WTC11 (cell line): ENCODE results near the gene SLC12A8. TPM values are rescaled to one million over a fixed set of nuclear protein-coding genes. Genes with fewer than 3 reads are reported as not detected.

ENCODE experiments used
- ATAC-seq: fragments of 200-7000 bp; cut with Tn5 transposase; 2 replicates; pipeline ENCODE4 v1.10.0; 2021; ENCODE audit warnings: mild to moderate bottlenecking, moderate library complexity
- CTCF ChIA-PET: fragments of 300-600 bp; sonication (Branson Sonifier 250); formaldehyde crosslinking; loops from one replicate; lab custom pipeline; 2021; ENCODE audit warnings: antibody characterized with exemption; lab: Charles Lee
- POLR2A ChIA-PET: fragments of 350-600 bp; sonication (Branson Sonifier 250); formaldehyde crosslinking; loops from one replicate; lab custom pipeline; 2021; ENCODE audit warnings: antibody characterized with exemption; lab: Charles Lee
- DNase-seq: peaks from one replicate; pipeline ENCODE4 v3.0.0; 2021; ENCODE audit warnings: low spot score
- H3K27ac Mint-ChIP-seq: 2 replicates; pipeline ENCODE4 v1.8.0; 2021; ENCODE audit warnings: mixed read lengths
- H3K27me3 Mint-ChIP-seq: 2 replicates; pipeline ENCODE4 v1.8.0; 2021; ENCODE audit warnings: low read depth, mild to moderate bottlenecking, moderate library complexity, mixed read lengths
- H3K36me3 Mint-ChIP-seq: 2 replicates; pipeline ENCODE4 v1.8.0; 2021; ENCODE audit warnings: mixed read lengths
- H3K4me1 Mint-ChIP-seq: 2 replicates; pipeline ENCODE4 v1.8.0; 2022; ENCODE audit warnings: mixed read lengths
- H3K4me3 Mint-ChIP-seq: 2 replicates; pipeline ENCODE4 v1.8.0; 2021; ENCODE audit warnings: mild to moderate bottlenecking, moderate library complexity, mixed read lengths
- H3K9me3 Mint-ChIP-seq: 2 replicates; pipeline ENCODE4 v1.8.0; 2021; ENCODE audit warnings: mixed read lengths
- E2F4 ChIP-seq: sonication (generic); formaldehyde crosslinking; IDR thresholded peaks from 2 replicates; pipeline ENCODE4 v1.8.1; 2022; ENCODE audit warnings: low read depth, mild to moderate bottlenecking, moderate library complexity, missing genetic modification reagents, borderline replicate concordance
- EMX1 ChIP-seq: fragments of 250-450 bp; sonication (Bioruptor Pico); IDR thresholded peaks from 2 replicates; pipeline ENCODE4 v1.8.0; 2021; ENCODE audit warnings: mild to moderate bottlenecking
- ESRRA ChIP-seq: sonication (generic); formaldehyde crosslinking; IDR thresholded peaks from 2 replicates; pipeline ENCODE4 v1.8.1; 2022; ENCODE audit warnings: mild to moderate bottlenecking, missing genetic modification reagents, borderline replicate concordance
- GABPB1 ChIP-seq: sonication (generic); formaldehyde crosslinking; IDR thresholded peaks from 2 replicates; pipeline ENCODE4 v1.8.1; 2023; ENCODE audit warnings: mild to moderate bottlenecking, missing genetic modification reagents
- JUN ChIP-seq: sonication (generic); formaldehyde crosslinking; IDR thresholded peaks from 2 replicates; pipeline ENCODE4 v1.8.0; 2023; ENCODE audit warnings: mild to moderate bottlenecking, missing genetic modification reagents
- NFATC4 ChIP-seq: fragments of 250-450 bp; sonication (Bioruptor Pico); IDR thresholded peaks from 2 replicates; pipeline ENCODE4 v1.9.0; 2021; ENCODE audit warnings: mild to moderate bottlenecking
- NFYB ChIP-seq: sonication (generic); formaldehyde crosslinking; conservative IDR thresholded peaks from 2 replicates; pipeline ENCODE4 v1.8.0; 2022; ENCODE audit warnings: low read depth, missing genetic modification reagents
- OVOL2 ChIP-seq: fragments of 250-450 bp; sonication (Bioruptor Pico); IDR thresholded peaks from 2 replicates; pipeline ENCODE4 v1.9.0; 2021; ENCODE audit warnings: mild to moderate bottlenecking, borderline replicate concordance
- PRRX2 ChIP-seq: fragments of 250-450 bp; sonication (Bioruptor Pico); IDR thresholded peaks from 2 replicates; pipeline ENCODE4 v1.8.0; 2021; ENCODE audit warnings: mild to moderate bottlenecking
- RORB ChIP-seq: fragments of 250-450 bp; sonication (Bioruptor Pico); IDR thresholded peaks from 2 replicates; pipeline ENCODE4 v1.9.0; 2021; ENCODE audit warnings: mild to moderate bottlenecking
- SMAD3 ChIP-seq: sonication (generic); formaldehyde crosslinking; IDR thresholded peaks from 2 replicates; pipeline ENCODE4 v1.8.0; 2022; ENCODE audit warnings: missing genetic modification reagents, mild to moderate bottlenecking, borderline replicate concordance
- TEAD4 ChIP-seq: sonication (generic); formaldehyde crosslinking; IDR thresholded peaks from 2 replicates; pipeline ENCODE4 v1.8.0; 2022; ENCODE audit warnings: mild to moderate bottlenecking, missing genetic modification reagents
- TP53 ChIP-seq: sonication (generic); formaldehyde crosslinking; IDR thresholded peaks from 2 replicates; pipeline ENCODE4 v1.8.1; 2023; ENCODE audit warnings: mild to moderate bottlenecking, missing genetic modification reagents
- ZBTB21 ChIP-seq: sonication (generic); formaldehyde crosslinking; IDR thresholded peaks from 2 replicates; pipeline ENCODE4 v1.8.1; 2023; ENCODE audit warnings: mild to moderate bottlenecking, missing genetic modification reagents, borderline replicate concordance
- ZNF138 ChIP-seq: sonication (generic); formaldehyde crosslinking; conservative IDR thresholded peaks from 2 replicates; pipeline ENCODE4 v1.8.1; 2022; ENCODE audit warnings: mild to moderate bottlenecking, moderate library complexity, missing genetic modification reagents
- ZNF219 ChIP-seq: sonication (generic); formaldehyde crosslinking; IDR thresholded peaks from 2 replicates; pipeline ENCODE4 v1.8.0; 2023; ENCODE audit warnings: missing genetic modification reagents, mild to moderate bottlenecking, borderline replicate concordance
- ZNF317 ChIP-seq: sonication (generic); formaldehyde crosslinking; IDR thresholded peaks from 2 replicates; pipeline ENCODE4 v1.8.1; 2023; ENCODE audit warnings: low read depth, mild to moderate bottlenecking, moderate library complexity, missing genetic modification reagents, borderline replicate concordance
- ZNF423 ChIP-seq: fragments of 250-450 bp; sonication (Bioruptor Pico); IDR thresholded peaks from 2 replicates; pipeline ENCODE4 v2.1.2; 2022; ENCODE audit warnings: mild to moderate bottlenecking, moderate library complexity
- ZNF512 ChIP-seq: sonication (generic); formaldehyde crosslinking; IDR thresholded peaks from 2 replicates; pipeline ENCODE4 v1.8.1; 2022; ENCODE audit warnings: missing genetic modification reagents, borderline replicate concordance
- total RNA-seq: library from RNA; stranded (reverse); gene quantifications from 3 replicates; pipeline ENCODE4 v1.2.3, GENCODE V29; 2021
- TF ChIP-seq, protein P1 (sequence below): sonication (generic); formaldehyde crosslinking; IDR thresholded peaks from 2 replicates; pipeline ENCODE4 v1.8.1; 2023; ENCODE audit warnings: mild to moderate bottlenecking, moderate library complexity, missing genetic modification reagents
- TF ChIP-seq, protein P2 (sequence below): sonication (generic); formaldehyde crosslinking; IDR thresholded peaks from 2 replicates; pipeline ENCODE4 v1.8.1; 2022; ENCODE audit warnings: low read depth, missing genetic modification reagents, borderline replicate concordance
- TF ChIP-seq, protein P3 (sequence below): fragments of 250-450 bp; sonication (Bioruptor Pico); IDR thresholded peaks from 2 replicates; pipeline ENCODE4 v2.1.2; 2022; ENCODE audit warnings: mild to moderate bottlenecking, moderate library complexity
- TF ChIP-seq, protein P4 (sequence below): sonication (generic); formaldehyde crosslinking; IDR thresholded peaks from 2 replicates; pipeline ENCODE4 v1.8.0; 2022; ENCODE audit warnings: mild to moderate bottlenecking, missing genetic modification reagents
- TF ChIP-seq, protein P5 (sequence below): sonication (generic); formaldehyde crosslinking; IDR thresholded peaks from 2 replicates; pipeline ENCODE4 v1.8.0; 2022; ENCODE audit warnings: missing genetic modification reagents
- TF ChIP-seq, protein P6 (sequence below): sonication (generic); formaldehyde crosslinking; IDR thresholded peaks from 2 replicates; pipeline ENCODE4 v1.8.0; 2023; ENCODE audit warnings: missing genetic modification reagents

SLC12A8 gene
- total RNA-seq, 1 experiment from 2014 or later: 9.1 TPM

- no peak for TF ChIP-seq ZNF219 (CRISPR knock-in tag)
- TF ChIP-seq ZNF512 (CRISPR knock-in tag): no peak
- TF ChIP-seq, protein P1, sequence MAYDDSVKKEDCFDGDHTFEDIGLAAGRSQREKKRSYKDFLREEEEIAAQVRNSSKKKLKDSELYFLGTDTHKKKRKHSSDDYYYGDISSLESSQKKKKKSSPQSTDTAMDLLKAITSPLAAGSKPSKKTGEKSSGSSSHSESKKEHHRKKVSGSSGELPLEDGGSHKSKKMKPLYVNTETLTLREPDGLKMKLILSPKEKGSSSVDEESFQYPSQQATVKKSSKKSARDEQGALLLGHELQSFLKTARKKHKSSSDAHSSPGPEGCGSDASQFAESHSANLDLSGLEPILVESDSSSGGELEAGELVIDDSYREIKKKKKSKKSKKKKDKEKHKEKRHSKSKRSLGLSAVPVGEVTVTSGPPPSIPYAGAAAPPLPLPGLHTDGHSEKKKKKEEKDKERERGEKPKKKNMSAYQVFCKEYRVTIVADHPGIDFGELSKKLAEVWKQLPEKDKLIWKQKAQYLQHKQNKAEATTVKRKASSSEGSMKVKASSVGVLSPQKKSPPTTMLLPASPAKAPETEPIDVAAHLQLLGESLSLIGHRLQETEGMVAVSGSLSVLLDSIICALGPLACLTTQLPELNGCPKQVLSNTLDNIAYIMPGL: no peak
- no peak for TF ChIP-seq NFATC4 (CRISPR knock-in tag)
- no peak for TF ChIP-seq JUN (CRISPR knock-in tag)
- TF ChIP-seq E2F4 (CRISPR knock-in tag): no peak
- TF ChIP-seq GABPB1 (CRISPR knock-in tag): no peak
- TF ChIP-seq, protein P2, sequence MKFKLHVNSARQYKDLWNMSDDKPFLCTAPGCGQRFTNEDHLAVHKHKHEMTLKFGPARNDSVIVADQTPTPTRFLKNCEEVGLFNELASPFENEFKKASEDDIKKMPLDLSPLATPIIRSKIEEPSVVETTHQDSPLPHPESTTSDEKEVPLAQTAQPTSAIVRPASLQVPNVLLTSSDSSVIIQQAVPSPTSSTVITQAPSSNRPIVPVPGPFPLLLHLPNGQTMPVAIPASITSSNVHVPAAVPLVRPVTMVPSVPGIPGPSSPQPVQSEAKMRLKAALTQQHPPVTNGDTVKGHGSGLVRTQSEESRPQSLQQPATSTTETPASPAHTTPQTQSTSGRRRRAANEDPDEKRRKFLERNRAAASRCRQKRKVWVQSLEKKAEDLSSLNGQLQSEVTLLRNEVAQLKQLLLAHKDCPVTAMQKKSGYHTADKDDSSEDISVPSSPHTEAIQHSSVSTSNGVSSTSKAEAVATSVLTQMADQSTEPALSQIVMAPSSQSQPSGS: no peak
- no peak for TF ChIP-seq ZNF317 (CRISPR knock-in tag)
These were observed 143.1 kb downstream of the SLC12A8 start (continued) for GRCh38 chr3:125069452-125069851.

DNA sequence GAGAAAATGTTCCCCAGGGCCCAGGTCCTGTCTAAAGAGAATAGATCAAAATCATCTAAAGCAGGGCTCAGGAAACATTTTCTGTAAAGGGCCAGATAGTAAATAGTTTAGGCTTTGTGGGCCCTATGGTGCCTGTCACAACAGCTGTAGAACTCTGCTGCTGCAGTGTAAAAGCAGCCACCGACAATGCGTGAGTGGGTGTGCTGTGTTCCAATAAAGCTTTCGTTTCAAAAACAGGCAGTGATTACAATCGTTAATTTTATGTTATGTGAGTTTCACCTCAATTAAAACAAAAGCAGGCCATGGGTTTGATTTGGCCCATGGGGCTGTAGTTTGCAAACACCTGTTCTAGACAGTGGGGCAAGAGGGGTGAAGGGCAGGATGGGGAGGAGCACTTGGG, 144.3 kb downstream of the SLC12A8 start:
- ChIA-PET CTCF (no interaction called here), POLR2A (no interaction called here)
- ATAC-seq (no peak), DNase-seq (no peak)
- Mint-ChIP-seq H3K4me3 (no peak overlapping the region), H3K4me1 (peaks cover 6% of the 10 kb centered on the region), H3K27ac (no peak overlapping the region), H3K27me3 (no peaks in the 10 kb centered on the region), H3K9me3 (peaks cover 8% of the 10 kb centered on the region), H3K36me3 (no peaks in the 10 kb centered on the region)
- TF ChIP-seq, protein P3, sequence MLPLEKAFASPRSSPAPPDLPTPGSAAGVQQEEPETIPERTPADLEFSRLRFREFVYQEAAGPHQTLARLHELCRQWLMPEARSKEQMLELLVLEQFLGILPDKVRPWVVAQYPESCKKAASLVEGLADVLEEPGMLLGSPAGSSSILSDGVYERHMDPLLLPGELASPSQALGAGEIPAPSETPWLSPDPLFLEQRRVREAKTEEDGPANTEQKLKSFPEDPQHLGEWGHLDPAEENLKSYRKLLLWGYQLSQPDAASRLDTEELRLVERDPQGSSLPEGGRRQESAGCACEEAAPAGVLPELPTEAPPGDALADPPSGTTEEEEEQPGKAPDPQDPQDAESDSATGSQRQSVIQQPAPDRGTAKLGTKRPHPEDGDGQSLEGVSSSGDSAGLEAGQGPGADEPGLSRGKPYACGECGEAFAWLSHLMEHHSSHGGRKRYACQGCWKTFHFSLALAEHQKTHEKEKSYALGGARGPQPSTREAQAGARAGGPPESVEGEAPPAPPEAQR (CRISPR knock-in tag): no peak
- TF ChIP-seq JUN (CRISPR knock-in tag): no peak
- TF ChIP-seq, protein P4, sequence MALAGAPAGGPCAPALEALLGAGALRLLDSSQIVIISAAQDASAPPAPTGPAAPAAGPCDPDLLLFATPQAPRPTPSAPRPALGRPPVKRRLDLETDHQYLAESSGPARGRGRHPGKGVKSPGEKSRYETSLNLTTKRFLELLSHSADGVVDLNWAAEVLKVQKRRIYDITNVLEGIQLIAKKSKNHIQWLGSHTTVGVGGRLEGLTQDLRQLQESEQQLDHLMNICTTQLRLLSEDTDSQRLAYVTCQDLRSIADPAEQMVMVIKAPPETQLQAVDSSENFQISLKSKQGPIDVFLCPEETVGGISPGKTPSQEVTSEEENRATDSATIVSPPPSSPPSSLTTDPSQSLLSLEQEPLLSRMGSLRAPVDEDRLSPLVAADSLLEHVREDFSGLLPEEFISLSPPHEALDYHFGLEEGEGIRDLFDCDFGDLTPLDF: no peak
- TF ChIP-seq, protein P5, sequence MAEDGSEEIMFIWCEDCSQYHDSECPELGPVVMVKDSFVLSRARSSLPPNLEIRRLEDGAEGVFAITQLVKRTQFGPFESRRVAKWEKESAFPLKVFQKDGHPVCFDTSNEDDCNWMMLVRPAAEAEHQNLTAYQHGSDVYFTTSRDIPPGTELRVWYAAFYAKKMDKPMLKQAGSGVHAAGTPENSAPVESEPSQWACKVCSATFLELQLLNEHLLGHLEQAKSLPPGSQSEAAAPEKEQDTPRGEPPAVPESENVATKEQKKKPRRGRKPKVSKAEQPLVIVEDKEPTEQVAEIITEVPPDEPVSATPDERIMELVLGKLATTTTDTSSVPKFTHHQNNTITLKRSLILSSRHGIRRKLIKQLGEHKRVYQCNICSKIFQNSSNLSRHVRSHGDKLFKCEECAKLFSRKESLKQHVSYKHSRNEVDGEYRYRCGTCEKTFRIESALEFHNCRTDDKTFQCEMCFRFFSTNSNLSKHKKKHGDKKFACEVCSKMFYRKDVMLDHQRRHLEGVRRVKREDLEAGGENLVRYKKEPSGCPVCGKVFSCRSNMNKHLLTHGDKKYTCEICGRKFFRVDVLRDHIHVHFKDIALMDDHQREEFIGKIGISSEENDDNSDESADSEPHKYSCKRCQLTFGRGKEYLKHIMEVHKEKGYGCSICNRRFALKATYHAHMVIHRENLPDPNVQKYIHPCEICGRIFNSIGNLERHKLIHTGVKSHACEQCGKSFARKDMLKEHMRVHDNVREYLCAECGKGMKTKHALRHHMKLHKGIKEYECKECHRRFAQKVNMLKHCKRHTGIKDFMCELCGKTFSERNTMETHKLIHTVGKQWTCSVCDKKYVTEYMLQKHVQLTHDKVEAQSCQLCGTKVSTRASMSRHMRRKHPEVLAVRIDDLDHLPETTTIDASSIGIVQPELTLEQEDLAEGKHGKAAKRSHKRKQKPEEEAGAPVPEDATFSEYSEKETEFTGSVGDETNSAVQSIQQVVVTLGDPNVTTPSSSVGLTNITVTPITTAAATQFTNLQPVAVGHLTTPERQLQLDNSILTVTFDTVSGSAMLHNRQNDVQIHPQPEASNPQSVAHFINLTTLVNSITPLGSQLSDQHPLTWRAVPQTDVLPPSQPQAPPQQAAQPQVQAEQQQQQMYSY (CRISPR knock-in tag): no peak
- TF ChIP-seq ZBTB21: no peak
- TF ChIP-seq ESRRA (CRISPR knock-in tag): no peak
- TF ChIP-seq ZNF138 (CRISPR knock-in tag): no peak
- no peak for TF ChIP-seq PRRX2 (CRISPR knock-in tag)
- TF ChIP-seq NFYB: no peak
- TF ChIP-seq GABPB1 (CRISPR knock-in tag): no peak
- no peak for TF ChIP-seq RORB (CRISPR knock-in tag)
- no peak for TF ChIP-seq EMX1 (CRISPR knock-in tag)
- TF ChIP-seq TP53 (CRISPR knock-in tag): no peak
- TF ChIP-seq OVOL2 (CRISPR knock-in tag): no peak
- no peak for TF ChIP-seq ZNF423
- no peak for TF ChIP-seq SMAD3
- TF ChIP-seq, protein P6, sequence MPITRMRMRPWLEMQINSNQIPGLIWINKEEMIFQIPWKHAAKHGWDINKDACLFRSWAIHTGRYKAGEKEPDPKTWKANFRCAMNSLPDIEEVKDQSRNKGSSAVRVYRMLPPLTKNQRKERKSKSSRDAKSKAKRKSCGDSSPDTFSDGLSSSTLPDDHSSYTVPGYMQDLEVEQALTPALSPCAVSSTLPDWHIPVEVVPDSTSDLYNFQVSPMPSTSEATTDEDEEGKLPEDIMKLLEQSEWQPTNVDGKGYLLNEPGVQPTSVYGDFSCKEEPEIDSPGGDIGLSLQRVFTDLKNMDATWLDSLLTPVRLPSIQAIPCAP (CRISPR knock-in tag): no peak
- TF ChIP-seq TEAD4: no peak
